Fibroblast of the aortic adventitia (primary cell): ENCODE measurements around the gene CACNA1F. TPM values are rescaled to one million over a fixed set of nuclear protein-coding genes. Genes with fewer than 3 reads are reported as not detected.

Source experiments
- DNase-seq: peaks from one replicate; pipeline ENCODE4 v3.0.0-alpha.2; 2010; ENCODE audit warnings: low read depth
- H3K4me3 ChIP-seq: 2 replicates; pipeline ENCODE4 v1.5.1; 2011; ENCODE audit warnings: low read depth, mild to moderate bottlenecking, control low read depth, low read length, moderate library complexity
- CTCF ChIP-seq: IDR thresholded peaks from 2 replicates; pipeline ENCODE4 v1.5.1; 2011; ENCODE audit warnings: mild to moderate bottlenecking, low read length, control low read depth, inconsistent platforms; ENCODE audit not compliant: insufficient read depth
- total RNA-seq: library from RNA; depleted of rRNA; stranded (reverse); fragments of >200 nt; gene quantifications from 2 replicates; pipeline ENCODE4 v1.2.3, GENCODE V29; 2012; ENCODE audit warnings: low replicate concordance

Gene CACNA1F
- total RNA-seq, 1 donor, result not detected

- DNase-seq, result no peak
- no peak overlapping the region for H3K4me3 ChIP-seq
- no peak for TF ChIP-seq CTCF
Observed at GRCh38 chrX:49202022-49202421, 31.1 kb downstream of the CACNA1F start.

- H3K4me3 ChIP-seq, result peak within 1 kb of the TSS; percentile 47
- DNase-seq, result peak; percentile 74
- no peak for TF ChIP-seq CTCF
Observed at GRCh38 chrX:49199906-49200771, 33.0 kb downstream of the CACNA1F start, which contains the start of gene SYP. Gene SYP (minus strand): TSS chrX:49200193. CDS start chrX:49200186, 7 bp downstream.

- no peak for DNase-seq
- no peak overlapping the region for H3K4me3 ChIP-seq
- TF ChIP-seq CTCF, result no peak
Observed at GRCh38 chrX:49199315-49199595, 33.9 kb downstream of the CACNA1F start.

GRCh38 chrX:49198540-49199314 is 34.4 kb downstream of the CACNA1F start:
- TF ChIP-seq CTCF, result no peak
- H3K4me3 ChIP-seq, result no peak overlapping the region
- DNase-seq, result no peak

- no peak for TF ChIP-seq CTCF
- no peak overlapping the region for H3K4me3 ChIP-seq
- DNase-seq, result no peak
Observed at GRCh38 chrX:49197543-49198087, 35.5 kb downstream of the CACNA1F start.

GRCh38 chrX:49193542-49193964 is 39.6 kb downstream of the CACNA1F start:
- H3K4me3 ChIP-seq, result no peak overlapping the region
- DNase-seq, result no peak
- TF ChIP-seq CTCF, result no peak
